Measurements from ENCODE around the gene NTM.

Gene NTM

DNA sequence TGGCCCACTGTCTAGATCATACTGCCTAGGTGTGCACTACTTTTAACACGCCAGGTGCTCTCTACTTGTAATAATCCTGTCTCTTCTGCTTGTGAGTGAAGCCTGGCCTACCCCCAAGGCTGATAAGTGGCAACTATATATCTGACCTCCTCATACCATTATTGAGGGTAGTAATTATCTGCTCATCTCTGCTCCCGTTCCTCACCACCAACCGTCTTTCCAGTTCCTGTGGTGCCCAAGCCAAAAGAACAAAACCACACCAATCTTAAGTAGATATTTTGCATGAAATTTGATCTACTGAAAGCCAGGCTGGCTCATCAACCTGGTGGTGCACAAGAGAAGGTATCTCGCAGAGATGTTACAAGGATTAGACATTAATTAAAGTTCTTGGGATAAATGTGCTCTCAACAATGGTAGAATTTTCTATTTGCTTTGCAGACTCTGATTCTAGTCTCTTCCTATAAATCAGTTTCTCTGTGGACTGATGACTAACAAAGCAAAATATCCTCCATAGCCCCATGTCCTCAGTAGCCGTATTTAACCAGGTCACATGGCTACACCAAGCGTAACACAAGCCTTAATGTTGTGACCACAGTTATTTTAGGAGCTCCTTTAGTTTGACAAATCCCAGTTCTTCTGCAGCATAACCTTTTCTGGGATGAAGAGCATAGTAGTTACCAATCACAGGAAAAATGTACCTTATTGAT, 267.2 kb downstream of the NTM start:
- H3K27ac ChIP-seq (ENCODE audit: insufficient read depth, low read length, poor library complexity, severe bottlenecking), result no peak overlapping the region
- H3K36me3 ChIP-seq (ENCODE audit: control insufficient read depth, insufficient read depth, low read length), result no peaks in the 10 kb centered on the region
- no peaks in the 10 kb centered on the region for H3K4me1 ChIP-seq (ENCODE audit: control insufficient read depth, insufficient read depth, low read length, poor library complexity, severe bottlenecking)
- H3K4me3 ChIP-seq (ENCODE audit: insufficient read depth, low read depth, low read length, poor library complexity, severe bottlenecking), result no peak overlapping the region
- DNase-seq, result no peak
- no peaks in the 10 kb centered on the region for H3K9me3 ChIP-seq (ENCODE audit: control insufficient read depth, low read length)
- no peaks in the 10 kb centered on the region for H3K27me3 ChIP-seq (replicated peaks; ENCODE audit: control insufficient read depth, insufficient read depth, low read length, poor library complexity, severe bottlenecking)

GRCh38 chr11:131638889-131639288, 268.5 kb downstream of the NTM start:
- Histone ChIP-seq H3K27ac (ENCODE audit: insufficient read depth, low read length, poor library complexity, severe bottlenecking) (no peak overlapping the region), H3K27me3 (replicated peaks; ENCODE audit: control insufficient read depth, insufficient read depth, low read length, poor library complexity, severe bottlenecking) (no peaks in the 10 kb centered on the region), H3K9me3 (ENCODE audit: control insufficient read depth, low read length) (no peaks in the 10 kb centered on the region), H3K4me3 (ENCODE audit: insufficient read depth, low read depth, low read length, poor library complexity, severe bottlenecking) (no peak overlapping the region), H3K4me1 (ENCODE audit: control insufficient read depth, insufficient read depth, low read length, poor library complexity, severe bottlenecking) (no peaks in the 10 kb centered on the region), H3K36me3 (ENCODE audit: control insufficient read depth, insufficient read depth, low read length) (no peaks in the 10 kb centered on the region)
- no peak for DNase-seq

DNA sequence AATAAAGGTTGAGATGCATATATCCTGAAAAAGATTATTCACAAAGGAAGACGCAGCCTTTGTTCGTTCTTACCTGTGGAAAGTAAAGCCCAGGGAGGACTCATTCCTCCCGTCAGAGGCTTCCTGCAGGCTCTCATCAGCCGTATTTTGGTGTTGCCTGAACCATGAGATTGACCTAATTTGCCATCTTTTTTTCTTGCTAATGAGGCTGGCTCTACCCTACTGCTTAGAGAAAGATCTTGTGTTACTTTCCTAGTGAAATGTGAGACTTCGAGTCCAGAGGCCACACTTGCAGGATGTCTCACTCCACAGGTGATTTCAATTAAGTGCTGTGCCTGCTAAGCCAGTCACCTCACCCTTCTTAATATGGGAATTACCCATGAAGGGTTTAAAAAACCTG, 269.9 kb downstream of the NTM start:
- Histone ChIP-seq H3K9me3 (ENCODE audit: control insufficient read depth, low read length) (no peaks in the 10 kb centered on the region), H3K4me1 (ENCODE audit: control insufficient read depth, insufficient read depth, low read length, poor library complexity, severe bottlenecking) (no peaks in the 10 kb centered on the region), H3K27ac (ENCODE audit: insufficient read depth, low read length, poor library complexity, severe bottlenecking) (no peak overlapping the region), H3K4me3 (ENCODE audit: insufficient read depth, low read depth, low read length, poor library complexity, severe bottlenecking) (no peak overlapping the region), H3K36me3 (ENCODE audit: control insufficient read depth, insufficient read depth, low read length) (no peaks in the 10 kb centered on the region), H3K27me3 (replicated peaks; ENCODE audit: control insufficient read depth, insufficient read depth, low read length, poor library complexity, severe bottlenecking) (no peaks in the 10 kb centered on the region)
- no peak for DNase-seq

GRCh38 chr11:131642756-131643531, 272.5 kb downstream of the NTM start:
- H3K27me3 ChIP-seq (replicated peaks; ENCODE audit: control insufficient read depth, insufficient read depth, low read length, poor library complexity, severe bottlenecking), result no peaks in the 10 kb centered on the region
- DNase-seq, result no peak

DNA sequence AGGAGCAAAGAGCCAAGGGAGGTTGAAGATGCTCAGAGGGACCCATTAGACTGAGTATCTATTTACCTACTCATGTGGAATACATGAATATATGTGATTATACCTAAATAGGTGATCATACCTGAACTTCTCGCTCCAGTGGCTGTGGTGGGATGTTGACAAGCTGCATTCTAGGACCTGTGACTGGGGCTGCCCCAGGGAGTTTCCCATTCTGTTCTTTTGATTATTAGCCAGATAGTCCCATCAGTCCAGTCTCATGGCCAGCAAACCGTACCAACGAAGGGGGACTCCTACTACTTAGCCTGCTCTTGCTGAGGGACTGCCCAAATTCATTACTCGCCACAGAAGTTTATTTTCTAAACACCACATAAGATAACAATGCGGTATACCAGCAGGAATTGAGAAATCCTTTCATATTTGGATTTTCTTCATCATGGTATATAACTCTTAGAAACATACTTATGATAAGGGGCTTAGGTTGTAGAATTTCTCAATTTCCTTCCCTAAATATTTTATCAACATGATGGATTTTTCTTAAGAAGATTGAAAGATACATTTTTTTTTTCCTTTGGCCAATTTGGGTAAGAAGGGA, 273.9 kb downstream of the NTM start:
- Histone ChIP-seq H3K27me3 (replicated peaks; ENCODE audit: control insufficient read depth, insufficient read depth, low read length, poor library complexity, severe bottlenecking) (no peaks in the 10 kb centered on the region), H3K9me3 (ENCODE audit: control insufficient read depth, low read length) (no peaks in the 10 kb centered on the region), H3K27ac (ENCODE audit: insufficient read depth, low read length, poor library complexity, severe bottlenecking) (no peak overlapping the region), H3K36me3 (ENCODE audit: control insufficient read depth, insufficient read depth, low read length) (no peaks in the 10 kb centered on the region), H3K4me1 (ENCODE audit: control insufficient read depth, insufficient read depth, low read length, poor library complexity, severe bottlenecking) (no peaks in the 10 kb centered on the region), H3K4me3 (ENCODE audit: insufficient read depth, low read depth, low read length, poor library complexity, severe bottlenecking) (no peak overlapping the region)
- no peak for DNase-seq

More at GRCh38 chr11:131642756-131643531, 272.5 kb downstream of the NTM start:
- Histone ChIP-seq H3K4me3 (ENCODE audit: insufficient read depth, low read depth, low read length, poor library complexity, severe bottlenecking) (no peak overlapping the region), H3K4me1 (ENCODE audit: control insufficient read depth, insufficient read depth, low read length, poor library complexity, severe bottlenecking) (no peaks in the 10 kb centered on the region), H3K9me3 (ENCODE audit: control insufficient read depth, low read length) (no peaks in the 10 kb centered on the region), H3K27ac (ENCODE audit: insufficient read depth, low read length, poor library complexity, severe bottlenecking) (no peak overlapping the region), H3K36me3 (ENCODE audit: control insufficient read depth, insufficient read depth, low read length) (no peaks in the 10 kb centered on the region)

DNA sequence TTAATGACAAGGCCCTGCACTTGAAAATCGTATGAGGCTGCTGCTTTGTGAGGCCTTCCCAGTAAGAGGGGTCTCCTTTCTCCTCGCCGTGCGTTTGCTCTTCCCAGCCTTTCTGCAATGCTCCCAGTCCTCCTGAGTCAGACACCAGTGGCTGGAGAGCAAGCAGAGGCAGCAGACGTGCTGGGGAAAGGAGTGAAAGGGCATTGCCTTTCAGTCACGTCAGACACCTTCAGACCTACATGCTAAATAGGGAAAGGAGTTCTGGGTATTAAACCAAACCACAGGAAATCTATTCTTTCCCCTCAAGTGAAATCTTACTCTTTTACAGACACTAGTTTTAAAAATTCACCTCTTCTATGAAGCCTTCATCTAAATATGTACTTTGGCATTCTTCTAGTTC, 274.8 kb downstream of the NTM start:
- H3K9me3 ChIP-seq (ENCODE audit: control insufficient read depth, low read length), result no peaks in the 10 kb centered on the region
- H3K4me3 ChIP-seq (ENCODE audit: insufficient read depth, low read depth, low read length, poor library complexity, severe bottlenecking), result no peak overlapping the region
- H3K27me3 ChIP-seq (replicated peaks; ENCODE audit: control insufficient read depth, insufficient read depth, low read length, poor library complexity, severe bottlenecking), result no peaks in the 10 kb centered on the region
- H3K27ac ChIP-seq (ENCODE audit: insufficient read depth, low read length, poor library complexity, severe bottlenecking), result no peak overlapping the region
- no peak for DNase-seq
- no peaks in the 10 kb centered on the region for H3K36me3 ChIP-seq (ENCODE audit: control insufficient read depth, insufficient read depth, low read length)
- H3K4me1 ChIP-seq (ENCODE audit: control insufficient read depth, insufficient read depth, low read length, poor library complexity, severe bottlenecking), result no peaks in the 10 kb centered on the region

GRCh38 chr11:131649856-131650255, 279.4 kb downstream of the NTM start:
- H3K27me3 ChIP-seq (replicated peaks; ENCODE audit: control insufficient read depth, insufficient read depth, low read length, poor library complexity, severe bottlenecking), result no peaks in the 10 kb centered on the region
- DNase-seq, result no peak
- no peak overlapping the region for H3K4me3 ChIP-seq (ENCODE audit: insufficient read depth, low read depth, low read length, poor library complexity, severe bottlenecking)
- no peaks in the 10 kb centered on the region for H3K9me3 ChIP-seq (ENCODE audit: control insufficient read depth, low read length)
- H3K27ac ChIP-seq (ENCODE audit: insufficient read depth, low read length, poor library complexity, severe bottlenecking), result no peak overlapping the region
- no peaks in the 10 kb centered on the region for H3K4me1 ChIP-seq (ENCODE audit: control insufficient read depth, insufficient read depth, low read length, poor library complexity, severe bottlenecking)
- no peaks in the 10 kb centered on the region for H3K36me3 ChIP-seq (ENCODE audit: control insufficient read depth, insufficient read depth, low read length)

DNA sequence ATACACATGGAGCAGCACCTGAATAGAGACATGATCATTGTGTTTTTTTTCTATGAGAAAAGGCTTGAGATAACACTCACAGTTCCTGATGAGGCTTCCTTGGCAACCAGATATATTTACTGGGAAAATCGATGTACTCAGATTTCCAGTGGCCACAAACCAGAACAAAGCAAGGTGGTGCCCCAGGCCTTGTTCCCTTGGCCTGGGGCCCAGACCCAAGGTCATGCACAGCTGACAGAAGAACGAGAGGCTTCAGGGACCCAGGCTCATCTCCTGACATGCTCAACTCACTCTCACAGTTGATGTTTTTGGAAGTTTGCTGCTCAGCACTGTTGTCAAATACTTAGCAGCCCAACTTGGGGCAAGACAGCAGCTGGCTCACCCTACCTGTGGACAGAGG, 281.8 kb downstream of the NTM start:
- Histone ChIP-seq H3K36me3 (ENCODE audit: control insufficient read depth, insufficient read depth, low read length) (no peaks in the 10 kb centered on the region), H3K9me3 (ENCODE audit: control insufficient read depth, low read length) (no peaks in the 10 kb centered on the region), H3K4me3 (ENCODE audit: insufficient read depth, low read depth, low read length, poor library complexity, severe bottlenecking) (no peak overlapping the region), H3K27ac (ENCODE audit: insufficient read depth, low read length, poor library complexity, severe bottlenecking) (no peak overlapping the region), H3K27me3 (replicated peaks; ENCODE audit: control insufficient read depth, insufficient read depth, low read length, poor library complexity, severe bottlenecking) (no peaks in the 10 kb centered on the region), H3K4me1 (ENCODE audit: control insufficient read depth, insufficient read depth, low read length, poor library complexity, severe bottlenecking) (no peaks in the 10 kb centered on the region)
- no peak for DNase-seq

GRCh38 chr11:131653260-131653659, 282.8 kb downstream of the NTM start:
- no peaks in the 10 kb centered on the region for H3K36me3 ChIP-seq (ENCODE audit: control insufficient read depth, insufficient read depth, low read length)
- H3K4me3 ChIP-seq (ENCODE audit: insufficient read depth, low read depth, low read length, poor library complexity, severe bottlenecking), result no peak overlapping the region
- DNase-seq, result no peak
- H3K4me1 ChIP-seq (ENCODE audit: control insufficient read depth, insufficient read depth, low read length, poor library complexity, severe bottlenecking), result no peaks in the 10 kb centered on the region
- H3K27me3 ChIP-seq (replicated peaks; ENCODE audit: control insufficient read depth, insufficient read depth, low read length, poor library complexity, severe bottlenecking), result no peaks in the 10 kb centered on the region
- H3K9me3 ChIP-seq (ENCODE audit: control insufficient read depth, low read length), result no peaks in the 10 kb centered on the region
- no peak overlapping the region for H3K27ac ChIP-seq (ENCODE audit: insufficient read depth, low read length, poor library complexity, severe bottlenecking)

DNA sequence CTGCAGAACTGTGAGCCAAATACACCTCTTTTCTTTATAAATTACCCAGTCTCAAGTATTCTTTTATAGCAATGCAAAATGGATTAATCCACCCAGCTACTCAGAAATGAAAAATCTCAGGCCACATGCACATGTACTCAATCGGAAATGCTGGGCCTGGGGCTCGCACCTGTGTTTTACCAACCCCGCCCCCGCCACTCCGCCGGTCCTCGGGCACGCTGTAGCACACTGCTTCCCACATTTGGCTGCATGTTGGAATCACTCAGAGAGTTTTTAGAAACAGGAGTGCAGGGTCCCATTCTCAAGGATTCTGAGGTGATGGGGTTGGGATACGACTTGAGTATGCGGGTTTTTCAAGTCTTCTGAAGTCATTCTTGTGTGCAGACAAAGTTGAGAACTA, 284.4 kb downstream of the NTM start:
- Histone ChIP-seq H3K4me1 (ENCODE audit: control insufficient read depth, insufficient read depth, low read length, poor library complexity, severe bottlenecking) (no peaks in the 10 kb centered on the region), H3K27ac (ENCODE audit: insufficient read depth, low read length, poor library complexity, severe bottlenecking) (no peak overlapping the region), H3K27me3 (replicated peaks; ENCODE audit: control insufficient read depth, insufficient read depth, low read length, poor library complexity, severe bottlenecking) (no peaks in the 10 kb centered on the region), H3K4me3 (ENCODE audit: insufficient read depth, low read depth, low read length, poor library complexity, severe bottlenecking) (no peak overlapping the region), H3K9me3 (ENCODE audit: control insufficient read depth, low read length) (no peaks in the 10 kb centered on the region), H3K36me3 (ENCODE audit: control insufficient read depth, insufficient read depth, low read length) (no peaks in the 10 kb centered on the region)
- DNase-seq, result no peak

Measured in effector memory CD4-positive, alpha-beta T cell (primary cell).